ENCODE results near the gene TRPV6.

- TF ChIP-seq TAF1 (IDR thresholded peaks at IDR 0.05; ENCODE audit: borderline replicate concordance, insufficient read depth, low read length) (no peak), POLR2AphosphoS5 (IDR thresholded peaks at IDR 0.05; ENCODE audit: low read depth, low read length) (no peak), FOXP2 (optimal IDR thresholded peaks at IDR 0.05; ENCODE audit: borderline replicate concordance, extremely low read depth, extremely low read length, insufficient read depth) (no peak), REST (IDR thresholded peaks at IDR 0.05; ENCODE audit: insufficient read depth in 1 of 2, low read depth in 2 of 2, low read length in 2 of 2) (no peak)
Measured at GRCh38 chr7:142933092-142933475, 47.5 kb upstream of the TRPV6 start.

All from PFSK-1 (cell line).